Right lobe of liver (tissue), 6 donors: ENCODE results near the gene DEFB127. TPM values are rescaled to one million over a fixed set of nuclear protein-coding genes. Genes with fewer than 3 reads are reported as not detected.
"Not testable (repeated sequence)": the region's sequence is repeated elsewhere in the genome, so short reads cannot be mapped to it uniquely, and the experiment has no call there.

ENCODE experiments used
- ATAC-seq, 4 donors: fragments of 200-7000 bp; cut with Tn5 transposase; one replicate each; pipeline ENCODE4 v1.9.1; 2020; ENCODE audit warnings: mild to moderate bottlenecking in 4 of 4, moderate library complexity in 4 of 4
- DNase-seq, 3 donors: peaks; one replicate each; pipeline ENCODE4 v3.0.0-alpha.2; 2020
- H3K27ac ChIP-seq, 3 donors: fragments of 200-600 bp; one replicate each; pipeline ENCODE4 v1.8.0; 2022
- H3K27me3 ChIP-seq, 2 donors: fragments of 200-600 bp; one replicate each; pipeline ENCODE4 v1.8.0; 2022
- H3K36me3 ChIP-seq, 4 donors: fragments of 200-600 bp; sonication (generic) in 1 of 4; one replicate each; pipeline versions ENCODE4 v1.5.1 to v1.8.0; 2017 to 2022; ENCODE audit warnings: control low read depth in 1 of 4
- H3K4me1 ChIP-seq, 4 donors: fragments of 200-600 bp; sonication (generic) in 1 of 4; one replicate each; pipeline versions ENCODE4 v1.5.1 to v1.8.0; 2017 to 2022; ENCODE audit warnings: control low read depth in 1 of 4
- H3K4me3 ChIP-seq, 3 donors: fragments of 200-600 bp; one replicate each; pipeline ENCODE4 v1.8.0; 2022
- H3K9me3 ChIP-seq, 4 donors: fragments of 200-600 bp; sonication (generic) in 1 of 4; one replicate each; pipeline versions ENCODE4 v1.5.1 to v1.8.0; 2017 to 2022; ENCODE audit warnings: control low read depth in 1 of 4
- POLR2A ChIP-seq: fragments of 450-650 bp; IDR thresholded peaks from one replicate; pipeline ENCODE4 v1.6.1; 2017; ENCODE audit warnings: antibody characterized with exemption, mild to moderate bottlenecking
- WGBS: methylation state at CpG from one replicate; pipeline ENCODE4 v1.1.6; 2018; ENCODE audit warnings: low coverage, low lambda C conversion rate; ENCODE audit not compliant: insufficient coverage; ENCODE audit errors: missing lambda C conversion rate; 5-methylcytosine and 5-hydroxymethylcytosine counted together
- intact Hi-C, 2 donors: fragments of 100-400 bp; cut with DNase I; formaldehyde crosslinking; loops; one replicate each; pipeline versions ENCODE4 v1.11.2 to v1.14.1; 2022
- long read RNA-seq: library from polyadenylated mRNA; unstranded; transcript quantifications from one replicate; pipeline ENCODE4 v2.0.0, GENCODE V29; 2019
- total RNA-seq, 6 experiments: library from RNA; depleted of rRNA in 2 of 6; stranded (reverse); fragments of >200 nt in 2 of 6; fragmentation: NEBNext Ultra II Directional in 3 of 6; extraction: Animal tissue kit (Norgen Biotek cat#: 25700) in 3 of 6; gene quantifications; one replicate each; pipeline versions ENCODE4 v1.1.0 to v1.2.4, GENCODE V29; 2016 to 2023
- TF ChIP-seq, protein P1 (sequence below), 4 donors: fragments of 200-600 bp in 3 of 4; fragments of 450-650 bp in 1 of 4; IDR thresholded peaks; one replicate each; pipeline versions ENCODE4 v1.5.1 to v1.8.0; 2016 to 2022; ENCODE audit warnings: antibody characterized with exemption in 4 of 4, mild to moderate bottlenecking in 2 of 4
- donor health status: DM: no; HTN: yes; CAD: no.
- donor health status: DM: no; HTN: no; CAD: no.
- donor health status: DM: no; HTN: no; CAD: no.
- donor health status: DM: no; HTN: yes; CAD: no.
- donor health status: DM: no; HTN: yes; CAD: no.

The DEFB127 gene
- not detected for total RNA-seq
- long read RNA-seq: 0 reads

GRCh38 chr20:157154-157553, at the start of gene DEFB127:
DEFB127 (plus strand) TSS chr20:157454; CDS start chr20:157545, 91 bp downstream.
- ATAC-seq (no peak), DNase-seq (no peak)
- no peaks in the 10 kb centered on the region for H3K9me3 ChIP-seq
- intact Hi-C loops: no loop called here
- no peaks in the 10 kb centered on the region for H3K36me3 ChIP-seq
- H3K4me3 ChIP-seq: no peak within 1 kb of the TSS
- no peaks in the 10 kb centered on the region for H3K27me3 ChIP-seq
- H3K4me1 ChIP-seq: no peaks in the 10 kb centered on the region
- WGBS: 75% methylated on average over 5 of the region's 5 CpGs
- H3K27ac ChIP-seq: no peak within 1 kb of the TSS
- no peak for TF ChIP-seq POLR2A
- TF ChIP-seq, protein P1, sequence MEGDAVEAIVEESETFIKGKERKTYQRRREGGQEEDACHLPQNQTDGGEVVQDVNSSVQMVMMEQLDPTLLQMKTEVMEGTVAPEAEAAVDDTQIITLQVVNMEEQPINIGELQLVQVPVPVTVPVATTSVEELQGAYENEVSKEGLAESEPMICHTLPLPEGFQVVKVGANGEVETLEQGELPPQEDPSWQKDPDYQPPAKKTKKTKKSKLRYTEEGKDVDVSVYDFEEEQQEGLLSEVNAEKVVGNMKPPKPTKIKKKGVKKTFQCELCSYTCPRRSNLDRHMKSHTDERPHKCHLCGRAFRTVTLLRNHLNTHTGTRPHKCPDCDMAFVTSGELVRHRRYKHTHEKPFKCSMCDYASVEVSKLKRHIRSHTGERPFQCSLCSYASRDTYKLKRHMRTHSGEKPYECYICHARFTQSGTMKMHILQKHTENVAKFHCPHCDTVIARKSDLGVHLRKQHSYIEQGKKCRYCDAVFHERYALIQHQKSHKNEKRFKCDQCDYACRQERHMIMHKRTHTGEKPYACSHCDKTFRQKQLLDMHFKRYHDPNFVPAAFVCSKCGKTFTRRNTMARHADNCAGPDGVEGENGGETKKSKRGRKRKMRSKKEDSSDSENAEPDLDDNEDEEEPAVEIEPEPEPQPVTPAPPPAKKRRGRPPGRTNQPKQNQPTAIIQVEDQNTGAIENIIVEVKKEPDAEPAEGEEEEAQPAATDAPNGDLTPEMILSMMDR (IDR thresholded peaks at IDR 0.05): no peak

DNA sequence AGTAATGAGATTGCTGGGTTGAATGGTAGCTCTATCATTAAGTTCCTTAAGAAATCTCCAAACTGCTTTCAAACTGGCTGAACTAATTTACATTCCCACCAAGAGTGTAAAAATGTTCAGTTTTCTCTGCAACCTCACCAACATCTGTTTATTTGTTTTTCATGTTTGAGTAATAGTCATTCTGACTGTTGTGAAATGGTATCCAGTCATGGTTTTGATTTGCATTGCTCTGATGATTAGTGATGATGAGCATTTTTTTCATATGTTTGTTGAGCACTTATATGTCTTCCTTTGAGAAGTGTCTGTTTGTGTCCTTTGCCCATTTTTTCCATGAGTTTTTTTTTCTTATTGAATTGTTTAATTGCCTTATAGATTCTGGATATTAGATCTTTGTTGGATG, 44.9 kb upstream of the DEFB127 start:
- Histone ChIP-seq H3K36me3 (no peaks in the 10 kb centered on the region), H3K27ac (no peak overlapping the region), H3K4me3 (no peak overlapping the region), H3K9me3 (no peaks in the 10 kb centered on the region), H3K27me3 (peaks cover 0 to 6% of the 10 kb centered on the region in 2 donors), H3K4me1 (no peaks in the 10 kb centered on the region)
- ATAC-seq: no peak
- TF ChIP-seq, protein P1 (IDR thresholded peaks at IDR 0.05): no peak
- no peak for TF ChIP-seq POLR2A
- intact Hi-C loops: no loop called here
- DNase-seq: no peak

DNA sequence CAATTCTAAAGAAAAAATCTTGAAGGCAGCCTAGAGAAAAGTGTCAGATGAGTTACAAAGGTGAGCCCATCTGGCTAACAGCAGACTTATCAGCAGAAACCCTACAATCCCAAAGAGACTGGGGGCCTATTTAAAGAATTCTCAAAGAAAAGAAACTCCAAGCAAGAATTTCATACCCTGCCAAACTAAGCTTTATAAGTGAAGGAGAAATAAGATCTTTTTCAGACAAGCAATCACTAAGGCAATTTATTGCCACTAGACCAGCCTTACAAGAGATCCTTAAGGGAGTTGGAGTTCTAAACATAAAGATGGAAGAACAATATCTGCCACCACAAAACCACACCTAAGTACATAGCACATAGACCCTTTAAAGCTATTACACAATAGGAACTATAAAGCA, 39.7 kb upstream of the DEFB127 start:
- H3K9me3 ChIP-seq: no peaks in the 10 kb centered on the region
- no peaks in the 10 kb centered on the region for H3K27me3 ChIP-seq
- intact Hi-C loops: no loop called here
- DNase-seq (no peak), ATAC-seq (no peak)
- H3K4me1 ChIP-seq: no peaks in the 10 kb centered on the region
- H3K27ac ChIP-seq: no peak overlapping the region
- H3K36me3 ChIP-seq: no peaks in the 10 kb centered on the region
- no peak overlapping the region for H3K4me3 ChIP-seq
- TF ChIP-seq POLR2A: no peak
- TF ChIP-seq, protein P1 (IDR thresholded peaks at IDR 0.05): no peak

DNA sequence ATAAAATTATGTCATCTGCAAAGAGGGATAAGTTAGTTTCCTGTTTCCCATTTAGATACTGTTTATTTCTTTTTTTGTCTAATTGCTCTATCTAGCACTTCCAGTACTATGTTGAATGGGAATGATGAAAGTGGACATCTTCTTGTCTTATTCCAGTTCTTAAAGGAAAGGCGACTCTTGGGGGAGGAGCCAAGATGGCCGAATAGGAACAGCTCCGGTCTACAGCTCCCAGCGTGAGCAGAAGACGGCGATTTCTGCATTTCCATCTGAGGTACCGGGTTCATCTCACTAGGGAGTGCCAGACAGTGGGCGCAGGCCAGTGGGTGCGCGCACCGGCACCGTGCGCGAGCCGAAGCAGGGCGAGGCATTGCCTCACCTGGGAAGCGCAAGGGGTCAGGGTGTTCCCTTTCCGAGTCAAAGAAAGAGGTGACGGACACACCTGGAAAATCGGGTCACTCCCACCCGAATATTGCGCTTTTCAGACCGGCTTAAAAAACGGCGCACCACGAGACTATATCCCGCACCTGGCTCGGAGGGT, 27.4 kb upstream of the DEFB127 start:
- ATAC-seq, H3K27me3 ChIP-seq, H3K36me3 ChIP-seq, H3K27ac ChIP-seq, H3K4me1 ChIP-seq, H3K9me3 ChIP-seq, DNase-seq, H3K4me3 ChIP-seq, intact Hi-C loops: not testable (repeated sequence)
- WGBS: 71% methylated on average over 13 of the region's 28 CpGs

DNA sequence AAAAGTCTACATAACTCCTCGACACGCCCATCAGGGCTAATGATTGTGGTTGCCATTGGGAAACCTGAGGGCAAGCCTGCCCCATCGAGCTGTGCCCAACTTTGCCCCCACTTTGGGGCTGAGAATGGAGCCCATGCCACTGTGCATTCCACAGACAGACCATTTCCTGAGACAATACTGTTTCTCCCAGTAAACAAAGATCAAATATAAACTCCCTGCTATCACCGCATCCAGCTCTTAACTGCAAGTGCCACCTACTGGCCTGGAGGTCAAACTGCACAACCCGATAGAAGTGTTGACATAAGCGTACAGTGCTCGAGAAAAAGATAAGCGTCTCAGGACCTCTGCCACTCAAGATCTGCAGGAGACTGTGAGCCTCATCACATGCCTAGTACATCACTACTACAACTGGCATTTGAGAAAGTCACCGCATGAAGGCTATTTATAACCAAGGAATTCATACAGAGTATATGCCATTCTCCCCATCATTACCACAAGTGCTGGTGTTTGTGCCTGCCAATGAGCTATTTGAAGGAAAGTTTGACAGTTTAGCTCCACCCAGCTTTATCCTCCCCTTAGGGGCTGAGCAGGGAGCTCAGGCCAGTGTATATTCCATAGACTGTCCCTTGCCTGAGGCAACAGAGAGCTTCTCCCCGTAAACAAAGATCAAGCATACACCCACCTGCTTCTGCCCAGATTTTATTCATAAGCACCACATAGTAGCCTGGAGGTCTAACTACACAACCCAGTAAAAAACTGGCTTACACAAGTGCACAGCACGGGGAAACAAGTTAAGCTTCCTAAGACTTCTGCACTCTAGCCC, 19.4 kb upstream of the DEFB127 start:
- DNase-seq (no peak), ATAC-seq (no peak)
- Histone ChIP-seq H3K4me3 (no peak overlapping the region), H3K9me3 (no peaks in the 10 kb centered on the region), H3K27ac (no peak overlapping the region), H3K36me3 (no peaks in the 10 kb centered on the region), H3K4me1 (no peaks in the 10 kb centered on the region), H3K27me3 (no peaks in the 10 kb centered on the region)
- intact Hi-C loops: no loop called here
- no peak for TF ChIP-seq POLR2A
- TF ChIP-seq, protein P1 (IDR thresholded peaks at IDR 0.05): peak in 1 of 4 donors; percentile 5
- WGBS: 60% methylated on average over 8 of the region's 11 CpGs
